ENCODE data around the gene TDRD7.
A peak's percentile ranks its signal among the peaks of the same experiment; 100 is the strongest.
"Not testable (repeated sequence)": the region's sequence is repeated elsewhere in the genome, so short reads cannot be mapped to it uniquely, and the experiment has no call there.

TDRD7 gene

GRCh38 chr9:97427885-97428284 lies 16.0 kb downstream of the TDRD7 start:
- DNase-seq (ENCODE audit: low spot score) = no peak

- DNase-seq (ENCODE audit: low spot score) = no peak
These were observed 18.6 kb downstream of the TDRD7 start for GRCh38 chr9:97430316-97431043.

- no peak for DNase-seq (ENCODE audit: low spot score)
These were observed 19.1 kb downstream of the TDRD7 start for GRCh38 chr9:97431044-97431441.

- no peak for DNase-seq (ENCODE audit: low spot score)
These were observed 19.8 kb downstream of the TDRD7 start for GRCh38 chr9:97431549-97432143.

DNA sequence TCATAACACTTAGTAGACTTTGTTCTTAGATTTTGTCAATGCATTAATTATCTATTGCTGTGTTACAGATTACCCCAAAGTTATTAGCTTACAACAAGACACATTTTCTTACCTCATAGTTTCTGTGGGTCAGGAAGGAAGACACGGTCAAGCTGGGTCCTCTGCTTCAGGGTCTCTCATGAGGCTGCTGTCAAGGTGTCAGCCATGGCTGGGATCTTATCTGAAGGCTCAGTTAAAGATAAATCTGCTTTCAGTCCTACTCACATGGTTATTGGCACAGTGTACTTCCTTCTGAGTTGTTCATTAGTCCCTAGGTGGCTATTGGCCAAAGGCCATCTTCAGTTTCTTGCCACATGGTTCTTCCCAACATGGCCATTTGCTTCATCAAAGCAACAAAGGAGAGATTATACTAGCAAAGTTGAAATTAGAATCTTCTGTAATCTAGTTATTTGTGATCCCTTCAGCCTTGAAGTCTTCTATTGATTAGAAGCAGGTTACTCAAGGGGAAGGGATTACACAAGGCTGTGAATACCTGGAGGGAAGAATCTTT lies 25.2 kb downstream of the TDRD7 start:
- no peak for DNase-seq (ENCODE audit: low spot score)

GRCh38 chr9:97438257-97438656 lies 26.4 kb downstream of the TDRD7 start:
- DNase-seq (ENCODE audit: low spot score) = no peak

GRCh38 chr9:97438666-97439065 lies 26.8 kb downstream of the TDRD7 start:
- DNase-seq (ENCODE audit: low spot score) = no peak

GRCh38 chr9:97440160-97440559 lies 28.3 kb downstream of the TDRD7 start:
- DNase-seq (ENCODE audit: low spot score) = no peak

- DNase-seq (ENCODE audit: low spot score) = no peak
These were observed 29.8 kb downstream of the TDRD7 start for GRCh38 chr9:97441729-97442128.

GRCh38 chr9:97445119-97445701 lies 33.3 kb downstream of the TDRD7 start:
- DNase-seq (ENCODE audit: low spot score) = no peak

DNA sequence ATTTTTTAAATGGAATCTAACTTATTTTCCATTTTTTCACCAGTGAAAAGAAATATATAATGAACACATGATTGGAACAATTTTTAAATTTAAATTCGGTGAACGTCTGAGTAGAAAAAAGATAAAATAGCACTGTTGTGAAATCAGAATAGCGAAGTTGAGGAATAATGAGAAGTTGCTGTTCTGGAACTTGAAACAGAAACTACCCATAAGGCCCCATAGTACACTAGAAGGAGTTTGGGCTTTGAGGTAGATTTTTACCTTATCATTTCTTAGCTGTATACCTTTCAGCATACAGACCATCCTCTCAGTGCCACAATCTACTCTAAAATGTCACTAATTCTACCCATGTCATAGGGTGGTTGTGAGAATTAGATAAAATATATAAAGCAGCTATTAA lies 35.1 kb downstream of the TDRD7 start:
- no peak for DNase-seq (ENCODE audit: low spot score)

- DNase-seq (ENCODE audit: low spot score) = not testable (repeated sequence)
These were observed 41.7 kb downstream of the TDRD7 start for GRCh38 chr9:97453573-97453972.

GRCh38 chr9:97456841-97457240 lies 44.9 kb downstream of the TDRD7 start:
- not testable (repeated sequence) for DNase-seq (ENCODE audit: low spot score)

GRCh38 chr9:97459326-97459725 lies 47.4 kb downstream of the TDRD7 start:
- DNase-seq (ENCODE audit: low spot score) = no peak

DNA sequence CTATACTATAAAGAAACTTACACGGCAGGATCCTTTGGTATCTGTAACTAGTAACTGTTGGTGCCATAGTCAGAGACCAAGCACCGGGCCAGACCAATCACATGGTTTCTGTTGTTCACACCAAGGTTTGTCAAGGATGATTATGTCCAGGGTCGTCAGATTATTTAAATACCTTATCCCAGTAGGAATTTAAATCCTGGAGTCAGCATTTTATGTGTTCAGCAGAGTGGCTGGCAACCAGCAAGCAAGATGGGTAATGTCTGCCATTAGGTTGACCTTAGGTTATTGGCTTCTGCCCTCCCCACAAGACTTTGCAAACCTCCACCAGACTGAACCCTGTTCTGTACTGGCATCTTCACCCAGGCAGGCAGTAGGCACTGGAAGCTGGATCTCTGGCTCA lies 50.3 kb downstream of the TDRD7 start:
- no peak for DNase-seq (ENCODE audit: low spot score)

DNA sequence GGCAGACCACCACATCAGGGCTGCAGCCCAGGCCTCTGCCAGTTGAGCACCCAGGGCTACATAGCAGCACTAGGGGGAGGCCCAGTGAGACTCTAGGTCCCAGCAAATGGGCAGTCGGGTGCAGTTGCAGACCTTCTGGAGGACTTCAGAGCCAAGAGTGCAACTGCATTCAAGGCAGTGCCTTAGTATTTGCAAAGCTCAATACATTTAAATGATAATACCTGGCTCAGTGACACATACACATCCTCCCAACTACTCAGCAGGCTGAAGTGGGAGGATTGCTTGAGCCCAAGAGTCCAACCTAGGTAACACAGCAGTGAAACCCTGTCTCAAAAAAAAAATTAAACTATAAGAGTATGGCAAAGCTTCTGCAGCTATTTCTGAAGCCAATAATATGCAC lies 51.0 kb downstream of the TDRD7 start:
- DNase-seq (ENCODE audit: low spot score) = no peak

GRCh38 chr9:97468658-97469448 lies 57.0 kb downstream of the TDRD7 start:
- DNase-seq (ENCODE audit: low spot score) = peak; percentile 82

GRCh38 chr9:97470076-97470475 lies 58.2 kb downstream of the TDRD7 start:
- DNase-seq (ENCODE audit: low spot score) = peak; percentile 52

DNA sequence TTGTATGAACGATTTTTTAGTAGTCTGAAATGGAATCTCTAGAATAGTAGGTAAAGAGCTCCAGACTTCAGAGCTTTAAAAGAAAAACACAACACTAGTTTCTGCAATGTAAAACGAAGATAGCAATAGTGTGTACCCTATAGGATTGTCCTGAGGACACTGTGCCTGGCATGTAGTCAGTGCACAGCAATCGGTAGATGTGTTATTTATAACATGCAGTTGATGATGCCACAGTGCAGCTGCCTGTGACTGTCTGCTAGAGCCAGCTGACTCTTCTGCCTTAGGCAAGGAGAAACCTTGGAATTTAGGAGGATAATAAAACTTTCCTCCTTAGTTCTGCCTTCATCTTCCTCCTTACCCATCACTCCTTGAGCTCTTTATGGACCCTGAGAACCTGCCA lies 61.8 kb downstream of the TDRD7 start:
- no peak for DNase-seq (ENCODE audit: low spot score)

DNA sequence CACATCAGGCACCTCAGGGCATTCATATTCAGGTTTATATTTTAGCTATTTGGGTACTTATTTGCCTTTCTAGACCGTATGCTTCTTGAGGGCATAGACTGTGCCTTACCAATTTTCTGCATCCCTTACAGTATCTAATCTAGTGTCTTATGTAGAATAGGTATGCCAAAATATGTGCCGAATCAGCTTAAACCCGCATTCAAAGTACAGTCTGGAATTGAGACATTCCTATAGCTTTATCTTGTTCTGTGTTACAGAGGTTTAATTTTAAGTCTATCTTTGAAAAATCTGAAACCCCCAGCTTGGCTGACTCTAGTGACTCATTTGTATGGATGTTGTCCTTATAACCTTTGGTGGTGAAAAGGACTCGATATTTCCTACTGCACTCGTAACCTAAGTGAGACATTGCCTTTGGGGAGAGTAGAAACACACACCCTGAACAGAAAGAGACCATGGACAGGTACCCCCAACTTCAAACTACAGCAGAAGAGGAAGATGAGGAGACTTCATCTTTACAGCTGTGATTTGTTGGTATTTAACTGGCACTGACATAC lies 62.6 kb downstream of the TDRD7 start:
- no peak for DNase-seq (ENCODE audit: low spot score)

DNA sequence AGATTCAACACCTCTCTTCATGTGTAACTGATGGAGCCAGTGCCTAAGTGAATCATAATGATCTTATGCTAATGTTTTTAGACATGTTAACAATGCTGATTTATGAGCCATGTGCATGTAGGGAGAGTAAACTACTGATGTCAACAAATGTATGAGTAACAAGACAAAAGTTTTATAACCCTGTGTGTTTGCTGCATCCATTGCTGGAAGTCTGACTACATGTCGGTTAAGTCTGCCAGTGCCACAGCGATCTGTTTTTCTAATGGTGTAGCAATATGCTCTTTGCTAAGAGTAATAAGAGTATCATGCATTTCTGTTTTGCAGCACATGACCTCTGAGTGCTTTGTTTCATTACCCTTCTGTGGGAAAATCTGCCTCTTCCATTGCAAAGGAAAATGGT lies 63.2 kb downstream of the TDRD7 start:
- no peak for DNase-seq (ENCODE audit: low spot score)

DNA sequence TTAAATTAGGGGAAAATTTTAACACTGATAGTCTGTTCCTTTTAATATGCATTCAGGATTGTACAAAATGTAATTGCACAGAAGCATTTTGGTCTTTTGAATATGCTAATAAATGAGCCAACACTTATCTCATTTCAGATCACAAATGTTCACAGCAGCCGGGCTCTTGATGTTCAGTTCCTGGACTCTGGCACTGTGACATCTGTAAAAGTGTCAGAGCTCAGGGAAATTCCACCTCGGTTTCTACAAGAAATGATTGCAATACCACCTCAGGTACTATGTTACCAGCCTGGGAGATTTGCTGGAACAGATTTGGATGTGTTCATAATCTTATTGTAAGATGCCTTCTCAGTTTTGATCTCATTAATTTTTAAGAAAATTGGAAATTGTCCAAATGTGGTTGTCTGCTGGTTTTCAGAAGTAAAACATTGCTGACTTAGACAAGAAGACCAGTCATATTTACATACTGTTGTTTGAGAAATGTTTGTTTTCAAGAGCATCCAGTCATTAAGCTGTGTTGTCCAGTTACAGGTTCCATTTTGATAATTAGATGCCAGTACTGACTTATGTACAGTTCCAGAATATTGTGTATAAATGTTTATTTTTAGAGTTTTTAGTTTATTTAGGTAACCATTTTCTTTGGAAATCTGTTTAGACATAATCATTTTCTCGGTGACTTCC lies 66.5 kb downstream of the TDRD7 start:
- DNase-seq (ENCODE audit: low spot score) = no peak

All from D341Med (cell line).